ENCODE results near the gene MYL7. TPM values are rescaled to one million over a fixed set of nuclear protein-coding genes. Genes with fewer than 3 reads are reported as not detected.
A peak's percentile ranks its signal among the peaks of the same experiment; 100 is the strongest.

The MYL7 gene
- total and polyA plus RNA-seq, 9 of the 15 experiments (the other 6 are each of a cell fraction or from before 2014, with no cell fraction given) = not detected

DNA sequence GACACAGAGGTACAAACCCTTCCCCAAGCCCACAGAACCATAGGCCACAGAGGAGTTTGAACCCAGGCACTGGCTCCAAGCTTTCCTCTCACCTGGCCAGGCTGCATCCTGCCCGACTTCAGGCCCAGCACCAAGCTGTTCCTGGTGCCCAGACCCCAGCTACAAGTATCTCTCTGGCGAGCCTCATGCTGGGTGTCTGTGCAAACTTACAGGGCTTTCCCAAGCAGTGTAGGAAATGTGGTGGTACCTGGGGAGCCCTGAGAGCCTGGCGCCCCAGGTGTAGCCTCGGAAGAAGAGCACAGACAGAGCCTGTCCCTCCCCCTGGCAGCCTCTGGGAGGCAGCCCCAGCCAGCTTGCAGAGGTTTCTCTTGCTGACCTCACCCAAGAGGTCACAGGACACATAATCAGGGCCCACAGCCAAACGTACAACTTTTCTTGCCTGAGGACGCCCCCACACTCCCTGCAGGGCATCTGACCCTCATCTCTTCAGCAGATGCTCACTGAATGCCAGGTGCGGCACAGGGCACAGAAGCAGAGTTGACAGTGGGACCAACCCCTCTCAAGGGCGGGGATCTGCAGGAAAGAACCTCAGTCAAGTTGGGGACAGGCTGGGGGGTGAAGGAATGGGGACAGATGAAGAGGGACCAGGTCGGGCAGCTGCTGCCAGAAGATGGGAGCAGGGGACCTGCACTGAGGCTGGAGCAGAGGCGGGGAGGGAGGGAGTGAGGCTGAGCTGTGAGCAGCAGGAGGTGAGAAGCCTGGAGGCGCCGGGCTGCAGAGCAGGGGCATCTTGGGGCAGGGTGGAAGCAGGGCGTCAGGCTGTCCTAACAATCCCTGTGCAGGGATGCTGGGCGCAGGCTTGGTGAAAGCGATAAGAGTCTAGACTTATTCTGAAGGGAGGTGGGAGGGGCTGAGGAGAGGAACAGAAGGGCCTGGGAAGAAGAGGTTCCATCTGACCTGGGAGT, 16.3 kb upstream of the MYL7 start (continued):
- TF ChIP-seq RAD21 (CRISPR knock-in tag; conservative IDR thresholded peaks at IDR 0.05 in 1 of 2, IDR thresholded peaks at IDR 0.05 in 1 of 2) (0 out of 4 replicates have a peak, but pooled peaks of 1 of the 2 experiments have one; percentile 12), PRPF4 (IDR thresholded peaks at IDR 0.05; ENCODE audit: insufficient read depth, low read depth, low read length, poor library complexity, severe bottlenecking) (no peak), ZBTB8A (IDR thresholded peaks at IDR 0.05; ENCODE audit: partially characterized antibody) (no peak), TBP (optimal IDR thresholded peaks at IDR 0.05; ENCODE audit: low read depth, low read length) (peak; percentile 63), U2AF1 (optimal IDR thresholded peaks at IDR 0.05; ENCODE audit: low read depth, low read length) (no peak), SRF (CRISPR knock-in tag; IDR thresholded peaks at IDR 0.05) (no peak), TFE3 (CRISPR knock-in tag; IDR thresholded peaks at IDR 0.05) (no peak), PREB (CRISPR knock-in tag; IDR thresholded peaks at IDR 0.05) (no peak), TOE1 (IDR thresholded peaks at IDR 0.05; ENCODE audit: borderline replicate concordance) (no peak), TOE1 (CRISPR knock-in tag; IDR thresholded peaks at IDR 0.05; ENCODE audit: borderline replicate concordance, low read depth) (no peak), CHD2 (IDR thresholded peaks at IDR 0.05; ENCODE audit: low read depth, low read length) (no peak), RFX7 (CRISPR knock-in tag; IDR thresholded peaks at IDR 0.05) (no peak), RFX5 (IDR thresholded peaks at IDR 0.05; ENCODE audit: low read depth, low read length) (no peak), SMC3 (conservative IDR thresholded peaks at IDR 0.05; ENCODE audit: insufficient read depth, low read depth, low read length) (no peak), NR2C2 (CRISPR knock-in tag; IDR thresholded peaks at IDR 0.05) (no peak), NR2C2 (tag; IDR thresholded peaks at IDR 0.05) (peak; percentile 41; the same call in 1 of the 2 replicates), UBTF (IDR thresholded peaks at IDR 0.05; ENCODE audit: borderline replicate concordance in 1 of 2, low read depth in 2 of 2, low read length in 2 of 2) (peak in 1 of 2 experiments; percentile 75; a peak in 1 of 4 replicates), NFYB (IDR thresholded peaks at IDR 0.05; ENCODE audit: extremely low read depth, insufficient read length) (no peak)
